Activated naive CD8-positive, alpha-beta T cell treated with anti-CD3 and anti-CD28 coated beads, Interleukin-2, amount 50 U/mL, for 24 hours (primary cell): ENCODE data around the gene IFNE.
A peak's percentile ranks its signal among the peaks of the same experiment; 100 is the strongest.

Experiments
- ATAC-seq: fragments of 150-1000 bp; cut with Tn5 transposase; one replicate; pipeline ENCODE4 v1.10.0; 2021
- DNase-seq: peaks from one replicate; pipeline ENCODE4 v3.0.0; 2021
- H3K27ac Mint-ChIP-seq: one replicate; pipeline ENCODE4 v1.8.0; 2021; ENCODE audit warnings: mild to moderate bottlenecking, mixed read lengths
- H3K27me3 Mint-ChIP-seq: one replicate; pipeline ENCODE4 v1.8.0; 2021; ENCODE audit warnings: mixed read lengths
- H3K36me3 Mint-ChIP-seq: one replicate; pipeline ENCODE4 v1.8.0; 2021; ENCODE audit warnings: low read depth, mixed read lengths
- H3K4me1 Mint-ChIP-seq: one replicate; pipeline ENCODE4 v1.8.0; 2021; ENCODE audit warnings: mixed read lengths
- H3K4me3 Mint-ChIP-seq: one replicate; pipeline ENCODE4 v1.8.0; 2021; ENCODE audit warnings: mild to moderate bottlenecking, moderate library complexity, mixed read lengths
- H3K9me3 Mint-ChIP-seq: one replicate; pipeline ENCODE4 v1.8.0; 2021; ENCODE audit warnings: mixed read lengths

The IFNE gene

DNA sequence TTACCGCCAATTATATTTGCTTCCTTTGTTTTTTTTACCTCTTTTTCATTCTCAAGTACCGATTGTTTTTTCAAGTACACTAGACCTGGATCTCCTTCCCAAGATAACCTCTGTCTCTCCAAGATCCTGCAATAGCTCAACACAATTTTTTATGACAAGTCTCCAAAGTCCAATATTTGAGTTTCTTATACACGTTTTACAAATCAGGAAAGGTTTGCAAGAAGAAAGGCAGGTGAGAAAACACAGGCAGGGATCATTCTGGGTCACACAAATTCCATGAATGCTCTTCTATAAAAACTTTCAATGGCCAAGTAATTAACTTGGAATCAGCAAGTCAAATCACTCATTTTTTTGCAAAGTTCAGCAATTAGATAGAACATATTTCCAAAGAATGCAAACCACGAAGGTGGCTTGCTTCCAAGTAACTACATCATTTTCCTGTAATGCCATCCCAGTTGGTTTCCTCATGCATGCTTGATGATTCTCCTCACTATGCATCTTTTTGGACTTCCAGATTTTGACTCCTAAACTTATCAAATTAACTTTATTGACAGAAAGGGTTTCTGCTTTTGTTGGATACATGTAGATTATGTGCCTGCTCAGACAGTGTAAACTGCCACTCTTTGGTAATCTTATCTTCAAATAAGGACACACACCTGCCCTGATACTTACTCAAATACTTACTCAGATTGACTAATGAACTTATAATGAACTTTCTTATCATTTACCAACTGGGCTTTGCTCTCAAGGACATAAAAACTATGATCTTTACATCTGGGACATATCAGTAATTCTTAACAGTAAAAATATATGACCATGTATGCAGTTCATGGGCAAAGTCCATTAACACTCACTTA, 24.7 kb upstream of the IFNE start:
- Mint-ChIP-seq H3K27me3 (no peaks in the 10 kb centered on the region), H3K4me3 (no peak overlapping the region), H3K9me3 (no peaks in the 10 kb centered on the region), H3K36me3 (peaks cover 3% of the 10 kb centered on the region), H3K27ac (no peak overlapping the region), H3K4me1 (peaks cover 8% of the 10 kb centered on the region)
- ATAC-seq (no peak), DNase-seq (no peak)

GRCh38 chr9:21505425-21506179, 23.5 kb upstream of the IFNE start:
- Mint-ChIP-seq H3K4me3 (no peak overlapping the region), H3K36me3 (no peaks in the 10 kb centered on the region), H3K9me3 (no peaks in the 10 kb centered on the region), H3K4me1 (peaks cover 8% of the 10 kb centered on the region), H3K27ac (no peak overlapping the region), H3K27me3 (no peaks in the 10 kb centered on the region)
- no peak for ATAC-seq
- no peak for DNase-seq

DNA sequence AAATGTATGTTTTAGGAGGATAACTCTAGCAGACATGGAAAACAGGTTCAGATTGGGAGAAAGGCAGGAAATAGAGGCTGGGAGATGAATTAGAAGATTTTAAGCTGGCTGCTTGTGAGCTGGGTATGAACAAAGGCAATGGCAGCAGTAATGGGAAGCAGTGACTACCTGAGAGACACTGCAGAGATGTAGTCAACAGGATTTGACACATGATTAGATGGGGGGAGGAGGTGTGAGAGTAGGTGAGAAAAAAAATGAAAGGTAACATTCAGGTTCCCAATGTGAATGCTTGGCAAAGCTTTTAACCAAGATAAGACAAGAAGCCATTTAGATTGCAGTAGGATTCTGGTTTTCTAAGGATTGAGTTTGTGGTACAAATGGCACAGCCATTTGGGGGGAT, 22.8 kb upstream of the IFNE start:
- no peak overlapping the region for H3K27ac Mint-ChIP-seq
- DNase-seq (no peak), ATAC-seq (no peak)
- H3K27me3 Mint-ChIP-seq = no peaks in the 10 kb centered on the region
- no peak overlapping the region for H3K4me3 Mint-ChIP-seq
- peaks cover 8% of the 10 kb centered on the region for H3K4me1 Mint-ChIP-seq
- no peaks in the 10 kb centered on the region for H3K36me3 Mint-ChIP-seq
- H3K9me3 Mint-ChIP-seq = no peaks in the 10 kb centered on the region

GRCh38 chr9:21504113-21504512, 22.0 kb upstream of the IFNE start:
- ATAC-seq (no peak), DNase-seq (no peak)
- Mint-ChIP-seq H3K4me3 (no peak overlapping the region), H3K4me1 (peaks cover 8% of the 10 kb centered on the region), H3K36me3 (no peaks in the 10 kb centered on the region), H3K27ac (no peak overlapping the region), H3K27me3 (no peaks in the 10 kb centered on the region), H3K9me3 (no peaks in the 10 kb centered on the region)

GRCh38 chr9:21502586-21502985, 20.5 kb upstream of the IFNE start:
- ATAC-seq (no peak), DNase-seq (no peak)
- Mint-ChIP-seq H3K9me3 (no peaks in the 10 kb centered on the region), H3K27ac (no peak overlapping the region), H3K27me3 (no peaks in the 10 kb centered on the region), H3K36me3 (no peaks in the 10 kb centered on the region), H3K4me3 (no peak overlapping the region), H3K4me1 (peaks cover 8% of the 10 kb centered on the region)

GRCh38 chr9:21499912-21500311, 17.8 kb upstream of the IFNE start:
- Mint-ChIP-seq H3K36me3 (no peaks in the 10 kb centered on the region), H3K4me3 (no peak overlapping the region), H3K9me3 (no peaks in the 10 kb centered on the region), H3K4me1 (no peaks in the 10 kb centered on the region), H3K27me3 (no peaks in the 10 kb centered on the region), H3K27ac (no peak overlapping the region)
- ATAC-seq (no peak), DNase-seq (no peak)

DNA sequence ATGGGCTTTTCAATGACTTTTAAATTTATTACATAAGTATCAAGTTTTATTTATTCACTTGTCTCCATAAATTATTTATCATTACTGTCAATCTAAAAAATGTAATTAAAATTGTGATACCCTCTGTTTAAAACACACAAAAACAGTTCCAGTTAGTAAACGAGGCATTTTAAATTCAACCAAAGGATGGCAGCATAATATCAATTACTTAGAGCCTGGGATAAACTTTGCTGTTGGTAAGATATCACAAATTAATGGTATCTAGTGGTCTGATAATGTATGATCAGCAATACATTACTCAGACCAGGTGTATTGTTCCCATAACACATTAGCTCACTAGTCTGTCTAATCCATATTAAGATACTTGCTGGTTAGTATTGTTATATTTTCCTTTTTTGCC, 9.6 kb upstream of the IFNE start:
- Mint-ChIP-seq H3K27ac (no peak overlapping the region), H3K4me1 (no peaks in the 10 kb centered on the region), H3K36me3 (no peaks in the 10 kb centered on the region), H3K4me3 (no peak overlapping the region), H3K9me3 (no peaks in the 10 kb centered on the region), H3K27me3 (no peaks in the 10 kb centered on the region)
- ATAC-seq (no peak), DNase-seq (no peak)

- DNase-seq (no peak), ATAC-seq (no peak)
- Mint-ChIP-seq H3K36me3 (no peaks in the 10 kb centered on the region), H3K27ac (no peak overlapping the region), H3K4me3 (no peak overlapping the region), H3K27me3 (peaks cover 2% of the 10 kb centered on the region), H3K9me3 (no peaks in the 10 kb centered on the region), H3K4me1 (peaks cover 9% of the 10 kb centered on the region)
Measured at GRCh38 chr9:21481470-21482056, 550 bp downstream of the IFNE start.

DNA sequence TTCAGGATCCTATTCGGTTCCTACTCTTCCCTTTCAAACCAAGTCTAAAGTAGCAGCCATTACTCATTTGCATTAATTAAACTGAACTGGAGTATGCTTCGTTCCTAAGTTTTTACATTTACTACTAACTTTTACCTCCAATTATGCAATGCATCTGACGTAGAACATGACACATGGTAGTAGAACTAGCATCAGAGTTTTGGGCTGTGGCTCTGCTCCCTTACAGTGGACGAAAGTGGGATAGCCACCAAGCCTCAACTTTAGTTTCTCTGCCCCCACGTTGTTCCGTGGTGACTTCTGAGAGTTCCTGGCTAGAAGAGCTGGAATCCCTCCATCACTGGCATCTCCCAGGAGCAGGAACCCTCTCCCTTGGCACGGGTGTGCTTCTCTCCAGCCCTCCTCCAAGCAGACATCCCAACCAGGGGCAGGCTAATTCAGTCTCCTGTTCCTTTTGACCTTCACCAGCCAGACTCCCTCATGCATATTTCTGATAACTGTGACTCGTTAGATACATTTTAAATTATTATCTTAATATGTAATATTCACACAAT, 2.9 kb downstream of the IFNE start:
- peaks cover 9% of the 10 kb centered on the region for H3K4me1 Mint-ChIP-seq
- H3K36me3 Mint-ChIP-seq = no peaks in the 10 kb centered on the region
- DNase-seq (no peak), ATAC-seq (no peak)
- H3K27ac Mint-ChIP-seq = no peak overlapping the region
- H3K4me3 Mint-ChIP-seq = no peak overlapping the region
- no peaks in the 10 kb centered on the region for H3K9me3 Mint-ChIP-seq
- H3K27me3 Mint-ChIP-seq = peaks cover 5% of the 10 kb centered on the region

DNA sequence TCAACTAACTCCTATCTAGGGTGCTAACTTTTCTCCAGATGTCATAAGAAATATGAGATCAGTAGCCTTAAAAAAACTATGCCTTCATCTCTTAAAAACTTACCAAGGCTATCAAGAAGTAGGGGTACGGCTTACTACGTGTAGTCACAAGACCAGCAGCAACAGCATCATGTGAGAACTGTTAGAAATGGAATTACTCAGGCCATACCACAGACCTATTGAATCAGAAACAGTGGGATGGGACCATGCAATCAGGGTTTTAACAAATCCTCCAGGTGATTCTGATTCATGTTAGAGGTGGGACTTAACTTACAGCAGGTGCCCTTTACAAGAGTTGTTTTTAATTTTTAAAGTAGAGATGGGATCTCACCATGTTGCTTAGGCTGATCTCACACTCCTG, 4.6 kb downstream of the IFNE start:
- Mint-ChIP-seq H3K36me3 (no peaks in the 10 kb centered on the region), H3K4me3 (no peak overlapping the region), H3K9me3 (no peaks in the 10 kb centered on the region), H3K27me3 (peaks cover 7% of the 10 kb centered on the region), H3K4me1 (peaks cover 9% of the 10 kb centered on the region), H3K27ac (no peak overlapping the region)
- no peak for DNase-seq
- peak; percentile 67 for ATAC-seq

- Mint-ChIP-seq H3K4me1 (peaks cover 3% of the 10 kb centered on the region), H3K9me3 (no peaks in the 10 kb centered on the region), H3K27ac (no peak overlapping the region), H3K36me3 (no peaks in the 10 kb centered on the region), H3K4me3 (no peak overlapping the region), H3K27me3 (peaks cover 7% of the 10 kb centered on the region)
- no peak for DNase-seq
- ATAC-seq = no peak
Measured at GRCh38 chr9:21473236-21473635, 8.9 kb downstream of the IFNE start.

DNA sequence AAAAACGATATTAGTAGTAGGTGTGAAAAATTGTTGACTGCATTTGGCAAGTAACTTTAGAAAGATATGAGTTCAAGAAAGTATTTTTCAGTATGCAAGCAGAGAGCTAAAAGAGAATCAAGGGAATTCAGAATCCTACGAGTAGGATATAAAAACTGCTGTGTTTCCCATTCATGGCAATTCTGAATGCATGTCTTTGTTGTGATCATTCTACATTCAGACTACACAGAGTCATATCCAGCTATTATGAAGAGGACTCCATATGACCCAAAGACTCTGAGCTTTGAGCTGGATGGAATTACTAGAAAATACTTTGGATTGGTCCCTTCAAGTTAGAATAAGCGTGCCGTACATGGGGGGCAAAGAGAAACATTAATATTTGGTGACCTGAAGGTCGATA, 12.0 kb downstream of the IFNE start:
- H3K36me3 Mint-ChIP-seq = no peaks in the 10 kb centered on the region
- H3K4me3 Mint-ChIP-seq = no peak overlapping the region
- no peaks in the 10 kb centered on the region for H3K9me3 Mint-ChIP-seq
- H3K4me1 Mint-ChIP-seq = no peaks in the 10 kb centered on the region
- peaks cover 6% of the 10 kb centered on the region for H3K27me3 Mint-ChIP-seq
- ATAC-seq (no peak), DNase-seq (no peak)
- no peak overlapping the region for H3K27ac Mint-ChIP-seq

GRCh38 chr9:21465859-21466518, 16.1 kb downstream of the IFNE start:
- Mint-ChIP-seq H3K4me3 (no peak overlapping the region), H3K36me3 (no peaks in the 10 kb centered on the region), H3K27ac (no peak overlapping the region), H3K4me1 (no peaks in the 10 kb centered on the region), H3K9me3 (peaks cover 7% of the 10 kb centered on the region), H3K27me3 (peaks cover 1% of the 10 kb centered on the region)
- DNase-seq (no peak), ATAC-seq (peak; percentile 36)

GRCh38 chr9:21465138-21465537, 17.0 kb downstream of the IFNE start:
- DNase-seq (no peak), ATAC-seq (no peak)
- no peak overlapping the region for H3K27ac Mint-ChIP-seq
- peaks cover 10% of the 10 kb centered on the region for H3K27me3 Mint-ChIP-seq
- H3K4me1 Mint-ChIP-seq = no peaks in the 10 kb centered on the region
- no peaks in the 10 kb centered on the region for H3K36me3 Mint-ChIP-seq
- H3K9me3 Mint-ChIP-seq = peaks cover 7% of the 10 kb centered on the region
- no peak overlapping the region for H3K4me3 Mint-ChIP-seq
